SKM-1 treated with dmso at 0.1 percent for 144 hours (cell line): ENCODE measurements around the gene MISP.
"Not testable (repeated sequence)": the region's sequence is repeated elsewhere in the genome, so short reads cannot be mapped to it uniquely, and the experiment has no call there.

ENCODE experiments used
- DNase-seq: peaks from one replicate; lab custom pipeline; 2025; ENCODE audit not compliant: unreplicated experiment; lab: John Stamatoyannopoulos, UW

MISP gene

GRCh38 chr19:750640-751423 is at the start of gene MISP:
MISP (plus strand) TSS chr19:751112; CDS start chr19:756947, 5,835 bp downstream.
- no peak for DNase-seq

GRCh38 chr19:702847-703246 is 48.1 kb upstream of the MISP start:
- DNase-seq: not testable (repeated sequence)

GRCh38 chr19:703329-703650 is 47.6 kb upstream of the MISP start:
- DNase-seq: no peak

GRCh38 chr19:703651-704446 is 47.1 kb upstream of the MISP start:
- peak; percentile 96 for DNase-seq

- no peak for DNase-seq
These were observed 46.5 kb upstream of the MISP start for GRCh38 chr19:704447-704741.

GRCh38 chr19:708154-709143 is 42.5 kb upstream of the MISP start, which contains the start of gene PALM:
PALM (plus strand) TSS chr19:708935; CDS start chr19:709147, 212 bp downstream.
- DNase-seq: no peak

GRCh38 chr19:709196-709964 is 41.5 kb upstream of the MISP start:
- DNase-seq: no peak

DNA sequence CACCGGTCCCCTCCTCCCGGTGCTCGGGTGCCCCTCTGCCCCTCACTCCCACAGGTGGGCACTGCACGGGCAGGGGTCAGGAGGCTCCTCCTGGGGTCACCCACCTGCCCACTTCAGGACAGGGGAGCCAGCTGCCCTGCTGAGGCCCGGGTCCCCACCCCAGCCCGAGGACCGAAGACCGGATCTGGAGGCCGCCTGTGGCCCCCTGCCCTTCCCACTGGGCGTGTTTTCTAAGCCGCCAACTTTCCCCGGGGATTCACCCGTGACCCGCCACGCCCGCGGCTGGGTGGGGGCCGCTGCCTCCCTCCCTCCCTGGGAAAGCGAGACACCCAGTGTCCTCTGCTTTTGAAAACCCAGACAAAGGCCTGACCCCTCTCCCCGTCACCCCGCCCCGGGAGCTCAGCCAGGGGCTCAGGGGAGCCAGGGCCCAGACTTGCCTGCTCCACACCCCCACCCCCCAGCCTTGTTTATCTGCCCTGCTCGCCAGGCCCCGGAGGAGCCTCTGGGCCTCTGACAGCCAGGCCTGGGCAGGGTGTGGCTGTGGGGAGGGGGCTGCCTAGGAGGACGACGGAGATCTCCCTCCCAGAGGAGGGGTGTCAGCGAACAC is 40.8 kb upstream of the MISP start:
- no peak for DNase-seq

DNA sequence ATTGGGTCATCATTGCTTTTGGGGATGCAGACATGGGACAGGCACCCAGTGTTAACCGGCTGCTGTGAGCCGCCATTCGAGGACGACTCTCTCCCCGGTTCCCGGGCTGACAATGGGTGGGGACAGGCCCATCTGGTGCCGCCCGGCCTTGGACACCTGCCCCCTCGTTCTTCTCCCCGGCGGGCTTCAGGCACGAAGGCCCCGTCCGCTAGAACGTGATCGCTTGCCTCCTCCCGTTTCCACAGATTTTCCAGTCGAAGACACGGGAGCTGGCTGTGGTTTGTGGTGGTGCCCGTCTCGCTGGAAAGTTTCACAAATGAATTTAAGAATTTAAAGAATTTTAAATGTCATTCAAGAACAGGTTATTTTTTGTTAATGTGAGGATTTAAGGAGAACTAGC is 40.1 kb upstream of the MISP start:
- no peak for DNase-seq

- DNase-seq: no peak
These were observed 39.7 kb upstream of the MISP start for GRCh38 chr19:711254-711653.

DNA sequence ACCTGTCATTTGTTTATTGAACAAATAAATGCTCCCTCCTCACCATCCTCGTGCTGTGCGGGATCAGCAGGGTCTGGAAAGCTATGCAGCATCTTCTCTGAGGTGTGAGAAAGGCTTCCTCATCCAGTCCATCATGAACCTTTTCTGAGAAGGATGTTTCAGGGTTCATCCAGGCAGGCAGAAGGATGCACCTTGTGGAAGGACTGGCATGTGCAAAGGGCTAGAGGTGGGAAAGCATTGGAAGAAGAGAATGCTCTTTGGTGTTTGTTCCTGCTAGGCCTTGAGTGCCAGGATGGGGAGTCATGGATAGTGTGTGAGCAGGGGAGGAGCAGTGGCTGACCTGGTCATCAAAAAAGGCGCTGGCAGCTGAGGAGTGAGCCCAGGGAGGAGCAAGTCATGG is 35.6 kb upstream of the MISP start:
- DNase-seq: no peak

DNA sequence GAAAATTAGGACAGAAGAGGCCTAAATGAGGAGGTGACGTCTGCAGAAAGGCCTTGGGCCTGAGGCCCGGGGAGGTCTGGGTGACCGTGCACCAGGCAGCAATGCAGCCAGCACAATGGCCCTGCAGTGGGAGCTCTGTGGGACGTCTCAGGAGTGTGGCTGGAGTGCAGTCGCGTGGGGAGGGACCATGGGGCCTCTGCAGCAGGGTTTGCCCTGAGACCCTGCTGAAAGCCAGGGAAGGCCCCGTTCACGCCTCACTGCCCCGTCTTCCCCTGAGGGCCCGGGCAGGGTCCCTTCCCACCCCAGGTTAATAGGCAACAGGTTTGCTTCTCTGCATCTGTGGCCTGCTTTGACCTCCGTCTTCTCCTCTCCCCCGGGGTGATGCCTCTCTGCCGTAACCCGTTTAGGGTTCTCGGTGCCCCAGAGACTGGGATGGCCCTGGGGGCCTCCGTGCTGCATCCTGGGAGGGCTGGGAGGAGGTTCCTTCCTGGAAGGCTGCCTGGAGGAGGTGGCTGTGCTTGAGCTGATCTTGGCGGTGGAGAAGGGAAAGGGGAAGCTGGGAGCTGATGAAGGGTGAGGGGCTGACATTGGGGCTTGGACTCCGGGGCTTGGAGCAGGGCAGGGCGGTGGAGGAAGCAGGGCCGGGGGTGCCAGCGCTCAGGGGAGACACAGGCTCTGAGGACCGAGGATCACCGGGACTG is 32.5 kb upstream of the MISP start:
- DNase-seq: peak; percentile 37

DNA sequence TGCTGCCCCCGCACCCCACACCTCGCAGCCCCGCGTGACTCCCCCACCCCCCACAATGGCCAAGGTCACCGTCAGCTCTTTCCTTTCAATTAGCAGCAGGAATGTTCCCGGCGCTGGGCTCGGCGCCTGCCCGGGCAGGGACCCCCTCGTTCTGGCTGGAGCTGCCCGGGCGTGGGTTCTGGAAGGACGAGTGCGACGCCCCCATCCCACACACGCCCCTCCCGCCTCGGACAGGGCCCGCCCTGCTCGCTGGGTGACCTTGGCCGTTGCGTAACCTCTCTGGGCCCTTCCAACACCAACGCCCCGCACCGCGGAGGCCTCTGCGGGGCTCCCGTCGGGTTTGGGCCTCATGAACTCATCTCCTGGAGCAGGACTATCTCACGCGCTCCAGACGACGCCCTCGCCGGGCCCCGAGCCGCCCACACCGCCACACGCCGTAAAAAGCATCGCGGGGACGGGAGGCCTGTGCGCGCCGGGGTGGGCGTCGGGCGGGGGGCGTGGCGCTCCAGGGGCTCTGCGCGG is 31.9 kb upstream of the MISP start:
- DNase-seq: peak; percentile 67

DNA sequence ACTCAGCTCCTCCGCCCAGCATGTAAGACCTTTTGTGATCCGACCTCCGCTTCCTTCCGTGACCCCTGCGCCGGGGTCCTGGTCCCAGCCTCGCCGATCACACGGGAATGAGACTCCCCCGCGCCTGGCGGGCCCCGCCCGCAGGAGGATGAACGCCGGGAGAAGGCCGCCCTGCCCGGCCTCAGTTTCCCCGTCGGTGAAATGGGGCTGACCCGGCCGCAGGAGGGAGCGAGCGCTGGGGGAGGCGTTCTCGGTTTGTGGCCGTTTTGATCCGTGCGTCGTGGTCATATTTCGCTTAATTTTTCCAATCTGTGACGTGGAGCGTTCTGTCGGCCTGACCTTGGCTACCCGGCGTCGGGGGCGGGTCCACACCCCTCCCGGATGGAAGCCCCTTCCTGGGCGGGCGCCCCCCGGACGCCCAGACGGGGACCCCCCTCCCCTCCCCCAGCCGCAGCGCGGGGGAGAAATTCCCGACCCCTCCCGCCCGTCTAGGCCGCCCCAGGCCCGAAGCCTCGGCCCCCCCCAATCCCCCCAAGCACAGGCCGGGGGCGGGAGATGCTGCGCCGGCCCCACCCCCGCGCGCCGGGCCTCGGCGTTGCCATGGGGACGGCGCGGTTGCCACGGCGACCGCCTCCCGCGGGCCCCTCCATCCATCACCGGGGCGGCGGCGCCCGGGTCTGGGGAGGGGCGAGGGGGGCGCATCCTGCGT is 31.1 kb upstream of the MISP start:
- DNase-seq: no peak

DNA sequence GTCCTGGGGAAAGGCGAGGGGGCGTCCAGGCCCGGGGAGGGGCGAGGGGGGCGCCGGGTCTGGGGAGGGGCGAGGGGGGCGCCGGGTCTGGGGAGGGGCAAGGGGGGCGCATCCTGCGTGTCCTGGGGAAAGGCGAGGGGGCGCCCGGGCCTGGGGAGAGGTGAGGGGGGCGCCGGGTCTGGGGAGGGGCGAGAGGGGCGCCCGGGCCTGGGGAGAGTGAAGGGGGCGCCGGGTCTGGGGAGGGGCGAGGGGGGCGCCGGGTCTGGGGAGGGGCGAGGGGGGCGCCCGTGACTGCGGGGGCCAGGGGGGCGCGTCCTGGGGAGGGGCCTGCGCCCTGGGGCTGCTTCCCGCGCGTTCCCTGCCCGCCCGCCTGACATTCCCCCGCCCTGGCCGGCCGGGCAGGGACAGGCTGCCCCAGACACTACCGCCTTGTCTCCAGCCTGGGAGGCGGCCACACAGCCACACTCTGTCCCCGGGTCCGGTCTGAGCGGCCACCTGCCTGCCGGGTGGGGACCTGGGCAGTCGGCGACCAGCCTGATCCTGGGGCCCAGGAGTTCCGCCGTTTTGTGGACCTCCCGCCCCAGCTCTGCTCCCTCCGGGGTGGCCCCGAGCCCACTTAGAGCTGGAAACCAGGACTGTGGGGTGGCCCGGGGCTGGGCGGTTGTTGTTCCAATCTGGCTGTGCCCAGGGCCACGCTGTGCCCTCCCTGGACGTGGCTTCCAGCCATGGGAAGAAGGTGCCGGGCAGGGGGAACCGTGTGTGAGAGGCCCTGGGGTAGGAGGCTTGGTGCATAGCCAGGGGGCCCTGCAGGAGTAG is 30.4 kb upstream of the MISP start:
- no peak for DNase-seq

DNA sequence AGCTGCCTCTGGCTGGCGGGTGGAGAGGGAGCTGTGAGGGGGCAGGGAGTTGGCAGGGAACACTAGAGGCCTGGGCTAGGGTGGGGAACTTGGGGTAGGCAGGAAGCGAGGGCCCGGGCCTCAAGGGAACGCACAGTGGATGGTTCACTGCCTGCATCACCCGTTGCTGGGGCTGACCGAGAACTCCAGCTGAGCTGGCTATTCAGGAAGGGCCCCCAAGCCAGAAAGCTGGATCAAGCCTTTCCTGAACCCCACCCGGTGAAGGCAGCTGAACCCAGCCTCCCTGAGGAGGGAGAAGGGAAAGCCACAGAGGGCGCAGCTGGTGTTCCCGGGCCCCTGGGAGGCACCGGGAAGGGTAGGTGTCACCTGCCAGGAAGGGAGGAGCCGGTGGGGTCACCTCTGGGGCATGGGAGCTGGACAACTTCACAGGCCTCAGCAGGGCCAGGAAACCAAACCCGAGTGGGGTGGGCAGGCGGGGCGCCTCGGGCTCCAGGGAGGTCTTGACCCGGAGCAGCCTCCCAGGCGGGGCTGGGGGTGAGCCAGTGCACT is 28.3 kb upstream of the MISP start:
- no peak for DNase-seq

DNA sequence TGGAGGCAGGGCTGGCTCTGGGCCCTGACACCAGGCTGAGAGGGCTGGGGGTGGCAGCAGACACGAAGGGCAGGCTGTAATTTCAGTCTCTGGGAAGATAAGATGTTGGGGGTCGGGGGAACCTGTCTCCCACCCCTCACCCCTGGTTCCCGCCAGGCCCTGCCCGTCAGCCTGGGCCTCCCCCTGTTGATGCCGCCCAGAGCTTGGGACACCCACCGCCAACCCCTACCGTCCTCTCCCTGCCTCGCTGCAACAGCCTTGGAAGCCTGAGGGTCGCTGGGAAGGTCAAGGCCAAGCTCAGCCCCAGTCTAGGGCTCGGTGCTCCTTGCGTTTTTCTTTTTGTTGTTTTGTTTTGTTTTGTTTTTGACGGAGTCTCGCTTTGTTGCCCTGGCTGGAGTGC is 27.7 kb upstream of the MISP start:
- DNase-seq: no peak

- no peak for DNase-seq
These were observed 27.2 kb upstream of the MISP start for GRCh38 chr19:723714-724113.
